GM19455 (cell line): Measurements from ENCODE around the gene CCDC148.

Experiments
- ATAC-seq: cut with Tn5 transposase; IDR thresholded peaks from one replicate; pipeline ENCODE4 v1.9.1; 2021; ENCODE audit not compliant: unreplicated experiment

CCDC148 gene

DNA sequence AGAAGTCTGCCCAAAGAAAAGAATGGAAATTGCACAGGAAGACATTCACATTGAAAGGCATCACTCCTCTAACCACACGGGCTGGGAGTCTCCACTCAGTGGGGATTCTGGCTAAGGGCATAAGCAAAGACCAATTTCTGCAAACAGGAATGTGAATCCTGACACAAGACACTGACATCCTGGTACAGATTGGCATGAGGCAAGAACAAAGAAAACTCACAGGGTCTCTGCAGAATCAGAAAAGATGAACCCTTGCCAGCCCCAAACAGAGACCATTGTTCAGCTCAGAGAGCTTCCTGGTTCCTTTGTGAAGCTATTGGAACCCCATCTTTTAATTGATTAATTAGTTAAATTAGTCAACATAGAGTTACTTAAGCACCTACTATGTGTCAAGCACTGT, 272.6 kb downstream of the CCDC148 start:
- no peak for ATAC-seq

DNA sequence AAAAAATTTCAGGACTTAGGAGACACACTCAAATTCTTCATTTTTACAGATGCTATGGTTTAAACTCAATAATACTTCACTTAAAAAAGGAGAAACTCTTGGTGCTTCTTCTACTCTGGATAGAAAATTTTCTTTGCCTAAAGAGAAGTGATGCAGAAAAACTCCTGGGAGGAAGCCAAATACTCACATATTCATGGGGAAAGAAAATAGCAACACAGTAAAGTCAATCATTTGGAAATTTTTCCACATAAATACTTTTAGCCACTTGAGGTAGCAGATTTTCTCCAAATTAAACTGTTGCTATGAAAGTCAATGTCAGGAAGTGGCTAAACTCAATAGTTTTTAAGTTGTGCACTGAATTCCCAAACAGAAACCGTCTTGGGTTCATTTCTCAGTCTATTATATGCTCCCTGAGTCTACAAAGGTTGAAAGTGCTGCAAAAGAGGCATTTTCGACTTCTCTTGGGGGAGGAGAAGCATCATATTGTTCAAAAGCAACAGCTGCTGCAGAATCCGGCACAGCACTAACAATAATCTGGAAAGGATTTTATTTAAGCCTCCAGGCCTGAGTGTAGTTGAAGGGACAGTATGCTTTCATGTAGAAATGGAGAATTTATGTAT, 273.8 kb downstream of the CCDC148 start:
- no peak for ATAC-seq

DNA sequence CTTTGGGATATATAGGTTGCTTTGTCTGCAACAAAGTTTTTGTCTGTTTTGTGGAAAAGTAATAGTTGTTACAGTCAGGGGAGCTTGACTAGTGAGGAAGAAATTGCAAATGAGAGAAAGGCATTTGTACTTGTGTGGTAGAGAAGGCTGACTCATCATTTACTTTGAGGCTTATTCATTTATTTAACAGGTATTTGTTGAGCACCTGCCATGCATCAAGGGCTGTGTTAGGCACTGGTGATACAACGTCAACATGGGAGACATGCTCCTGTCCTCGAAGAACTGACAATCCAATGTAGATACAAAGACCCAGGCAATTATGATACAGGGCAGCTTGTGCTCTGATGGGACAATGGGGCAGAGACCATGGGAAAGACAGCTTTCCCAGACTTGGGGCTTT, 275.4 kb downstream of the CCDC148 start:
- no peak for ATAC-seq

DNA sequence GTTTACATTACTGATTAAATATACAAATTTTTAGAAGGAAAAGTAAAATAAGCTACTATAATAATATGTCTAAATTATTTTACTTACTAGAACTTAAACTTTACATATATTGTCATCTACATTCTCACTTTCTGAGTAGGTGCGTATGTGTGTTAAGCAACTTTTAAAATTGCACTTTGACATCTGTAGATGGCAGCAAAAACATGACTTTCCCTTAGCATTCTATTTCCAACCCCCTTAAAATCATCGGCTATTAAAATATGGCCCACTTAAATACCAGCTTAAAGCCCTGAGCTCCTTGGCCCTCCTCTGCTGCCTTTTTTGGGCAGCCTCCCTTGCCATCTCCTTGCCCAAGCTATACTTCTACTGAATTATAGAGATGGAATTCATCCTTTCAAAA, 276.9 kb downstream of the CCDC148 start:
- no peak for ATAC-seq

DNA sequence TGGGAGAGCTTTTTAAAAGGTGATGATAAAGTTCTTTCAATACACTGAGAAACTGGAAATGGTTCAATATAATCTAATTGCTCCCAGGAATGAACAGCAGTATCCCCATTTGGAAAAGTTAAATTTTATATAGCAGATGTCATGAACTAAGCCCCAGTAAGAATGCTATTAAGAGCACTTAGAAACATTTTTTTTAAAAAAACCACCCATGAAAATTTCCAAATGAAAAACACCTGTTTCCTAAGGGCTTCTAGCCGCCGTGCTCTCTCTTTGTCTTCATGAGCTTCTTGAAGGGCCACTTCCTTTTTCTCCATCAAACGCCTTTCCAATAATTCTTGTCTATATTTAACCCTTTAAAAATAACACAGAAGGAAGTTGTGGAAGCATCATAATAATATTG, 277.9 kb downstream of the CCDC148 start:
- ATAC-seq = no peak

DNA sequence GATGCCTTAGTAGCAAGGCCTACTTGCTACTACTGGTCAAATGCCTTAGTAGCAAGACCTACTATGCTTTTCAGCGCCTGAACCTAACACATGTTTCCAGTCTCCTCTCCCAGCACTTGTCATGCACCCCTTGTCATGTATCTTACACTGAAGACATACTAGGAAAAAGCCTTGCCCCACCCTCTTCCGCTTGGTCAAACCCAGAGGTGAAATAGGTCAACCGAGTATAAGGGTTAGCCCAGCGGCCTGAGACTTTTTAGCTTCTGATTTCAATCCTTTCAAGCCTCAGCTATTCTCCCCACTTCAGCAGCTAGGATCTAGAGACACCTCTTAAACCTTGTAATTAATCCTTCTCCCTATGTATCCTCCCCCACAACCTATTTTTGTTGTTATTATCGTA, 281.6 kb downstream of the CCDC148 start:
- ATAC-seq = no peak

DNA sequence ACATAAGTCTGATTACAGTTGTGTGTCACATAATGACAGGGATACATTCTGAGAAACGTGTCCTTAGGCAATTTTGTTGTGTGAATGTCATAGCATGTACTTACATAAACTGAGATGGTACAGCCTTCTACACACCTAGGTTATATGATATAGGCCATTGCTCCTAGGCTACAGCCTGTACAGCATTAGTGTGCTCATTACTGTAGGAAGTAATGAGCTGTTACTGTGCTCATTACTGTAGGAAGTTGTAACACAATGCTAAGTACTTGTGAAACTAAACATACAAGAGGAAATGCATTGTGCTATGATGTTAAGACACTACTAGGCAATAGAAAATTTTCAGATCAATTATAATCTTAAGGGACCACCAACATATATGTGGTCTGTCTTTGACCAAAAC, 282.1 kb downstream of the CCDC148 start:
- no peak for ATAC-seq

DNA sequence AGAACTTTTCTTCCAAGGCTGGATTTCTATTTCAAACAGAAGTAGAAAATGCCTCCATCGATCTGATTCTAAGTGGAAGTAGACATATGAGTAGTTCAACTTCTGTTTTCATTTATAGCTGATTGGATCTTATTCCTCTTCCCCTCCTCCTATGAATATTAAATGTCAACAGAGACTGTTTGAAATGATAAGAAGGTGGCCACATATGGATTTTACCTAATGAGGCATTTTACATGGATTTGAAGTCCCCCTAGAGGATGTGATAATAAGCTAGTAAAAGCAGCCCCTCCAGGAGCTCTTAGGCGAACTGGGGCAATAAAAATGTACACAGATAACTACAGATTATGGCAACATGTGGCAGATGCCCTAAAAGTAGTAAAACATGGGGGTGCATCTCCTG, 283.8 kb downstream of the CCDC148 start:
- ATAC-seq = no peak

DNA sequence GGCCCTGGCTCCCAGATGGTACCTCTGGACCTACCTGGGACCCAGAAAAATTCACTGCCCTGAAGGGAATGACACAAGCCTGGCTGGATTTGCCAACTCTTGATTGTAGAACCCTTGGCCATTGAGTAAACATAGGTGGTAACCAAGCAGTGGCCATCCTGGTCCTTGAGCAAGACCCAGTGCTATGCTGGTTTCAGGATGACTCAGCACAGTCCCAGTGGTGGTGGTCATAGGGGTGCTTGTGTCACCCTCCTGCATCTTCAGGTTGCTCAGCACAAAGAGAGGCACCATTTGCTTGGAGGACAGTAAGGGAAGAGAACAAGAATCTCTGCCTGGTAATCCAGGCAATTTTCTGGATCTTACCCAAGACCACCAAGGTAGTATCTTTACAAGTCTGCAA, 302.0 kb downstream of the CCDC148 start:
- ATAC-seq = no peak

DNA sequence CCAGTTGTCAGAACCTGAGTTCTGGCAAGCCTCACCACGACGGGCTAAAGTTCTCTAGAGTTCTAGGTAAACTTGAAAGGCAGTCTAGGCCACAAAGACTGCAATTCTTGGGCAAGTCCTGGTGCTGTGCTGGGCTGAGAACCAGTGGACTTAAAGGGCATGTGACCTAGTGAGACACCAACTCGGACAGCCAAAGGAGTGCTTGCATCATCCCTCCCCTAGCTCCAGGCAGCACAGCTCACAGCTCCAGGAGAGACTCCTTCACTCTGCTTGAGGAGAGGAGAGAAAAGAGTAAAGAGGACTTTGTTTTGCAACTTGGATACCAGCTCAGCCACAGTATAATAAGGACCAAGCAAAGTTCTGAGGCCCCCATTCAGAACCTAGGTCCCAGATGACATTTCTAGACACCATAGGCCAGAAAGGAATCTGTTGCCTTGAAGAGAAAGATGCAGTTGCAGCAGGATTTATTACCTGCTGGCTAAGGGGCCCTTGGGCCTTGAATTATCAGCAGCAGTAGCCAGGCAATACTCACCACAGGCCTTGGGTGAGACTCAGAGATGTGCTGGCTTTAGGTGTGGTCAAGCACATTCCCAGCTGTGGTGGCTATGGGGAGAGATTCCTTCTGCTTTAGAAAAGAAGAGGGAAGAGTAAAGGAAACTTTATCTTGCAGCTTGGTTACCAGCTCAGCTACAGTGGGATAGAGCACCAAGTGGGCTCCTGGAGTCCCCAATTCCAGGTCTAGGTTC, 303.1 kb downstream of the CCDC148 start:
- no peak for ATAC-seq

DNA sequence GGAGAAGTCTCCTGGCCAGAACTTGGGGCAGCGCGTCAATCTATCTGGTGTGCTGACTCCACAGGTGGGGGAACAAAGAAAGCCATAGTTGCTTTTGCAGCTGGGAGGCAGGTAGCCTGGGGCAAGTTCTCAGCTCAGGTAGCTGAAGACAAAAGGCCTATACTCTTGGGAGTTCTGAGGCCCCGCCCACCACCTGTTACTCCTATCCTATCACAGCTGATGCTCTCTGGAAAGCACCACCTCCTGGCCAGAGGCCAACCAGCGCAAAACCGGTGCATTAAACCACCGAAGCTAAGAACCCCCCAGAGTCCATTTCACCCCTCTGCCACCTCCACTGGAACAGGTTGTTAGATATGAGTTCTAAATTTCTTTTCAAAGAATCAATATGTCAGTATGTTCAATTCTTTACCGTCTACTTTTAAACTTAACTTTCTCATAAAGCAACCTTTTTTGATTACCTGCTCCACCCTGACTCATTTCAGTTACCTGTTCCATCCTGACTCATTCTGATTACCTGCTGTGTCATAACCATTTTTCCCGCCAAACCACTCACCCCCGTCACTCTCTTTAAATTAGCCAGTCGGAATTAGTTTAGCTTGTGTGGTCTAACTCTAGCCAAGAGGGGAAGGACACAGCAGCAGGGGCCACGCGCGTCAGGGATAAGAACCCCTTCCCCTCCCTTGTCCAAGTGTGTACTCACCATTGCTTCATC, 311.5 kb downstream of the CCDC148 start:
- ATAC-seq = no peak

DNA sequence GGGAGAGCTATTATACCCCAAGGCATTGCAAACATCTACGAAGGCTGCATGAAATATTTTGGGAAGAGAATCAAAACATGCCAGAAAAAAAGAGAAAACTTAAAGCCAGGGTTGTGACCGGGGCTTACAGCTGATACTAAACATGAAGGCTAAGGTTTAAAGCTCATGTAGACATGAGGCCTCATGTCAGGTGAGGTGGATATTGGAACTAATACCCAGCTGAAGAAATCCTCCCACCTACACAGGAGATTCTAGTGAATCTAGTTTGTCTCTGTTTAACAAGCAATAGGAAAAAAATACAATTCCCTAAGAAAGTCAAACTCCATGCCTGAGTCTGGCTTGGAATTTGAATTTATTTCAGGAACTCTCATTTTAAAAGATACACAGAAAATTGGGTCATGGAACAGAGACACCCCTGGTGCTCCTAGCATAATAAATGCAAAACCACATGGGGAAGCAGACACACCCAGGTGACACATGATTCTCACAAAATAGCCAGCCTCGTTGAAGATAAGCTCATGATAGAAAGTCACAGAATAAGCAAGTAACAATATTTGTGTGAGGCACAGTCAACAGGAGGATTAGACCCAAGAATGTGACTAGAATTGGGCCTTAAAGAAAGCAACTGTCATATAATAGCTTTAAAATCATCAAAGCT, 312.7 kb downstream of the CCDC148 start:
- ATAC-seq = no peak

DNA sequence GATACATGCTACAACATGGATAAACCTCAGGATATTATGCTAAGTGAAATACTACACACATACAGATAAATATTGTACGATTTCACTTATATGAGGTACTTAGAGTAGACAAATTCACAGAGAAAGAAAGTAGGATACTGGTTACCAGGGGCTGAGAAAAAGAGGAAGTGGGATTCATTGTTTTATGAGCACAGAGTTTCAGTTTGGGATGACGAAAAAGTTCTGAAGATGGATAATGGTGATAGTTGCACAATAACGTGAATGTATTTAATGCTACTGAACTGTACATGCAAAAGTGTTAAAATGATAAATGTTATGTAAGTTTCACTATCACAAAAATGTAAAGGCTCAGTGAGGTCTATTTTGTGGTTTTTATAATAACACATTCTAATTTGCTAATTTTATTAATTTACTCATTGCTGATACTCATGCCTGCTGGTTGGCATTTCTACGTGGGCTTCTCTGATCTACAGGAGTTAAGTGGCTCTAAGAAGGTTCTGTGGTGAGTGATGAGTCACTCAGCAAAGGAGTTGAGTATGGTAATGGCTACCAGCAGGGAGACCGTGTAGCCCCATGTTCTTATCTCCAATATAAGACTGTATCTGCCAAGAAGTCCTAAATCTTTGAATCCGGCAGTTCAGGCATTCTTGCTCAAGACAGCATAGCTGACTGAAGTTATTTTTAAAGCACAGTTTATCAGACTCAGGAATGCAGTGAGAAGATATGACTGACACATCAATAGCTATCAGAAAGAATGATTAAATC, 313.8 kb downstream of the CCDC148 start:
- ATAC-seq = no peak

DNA sequence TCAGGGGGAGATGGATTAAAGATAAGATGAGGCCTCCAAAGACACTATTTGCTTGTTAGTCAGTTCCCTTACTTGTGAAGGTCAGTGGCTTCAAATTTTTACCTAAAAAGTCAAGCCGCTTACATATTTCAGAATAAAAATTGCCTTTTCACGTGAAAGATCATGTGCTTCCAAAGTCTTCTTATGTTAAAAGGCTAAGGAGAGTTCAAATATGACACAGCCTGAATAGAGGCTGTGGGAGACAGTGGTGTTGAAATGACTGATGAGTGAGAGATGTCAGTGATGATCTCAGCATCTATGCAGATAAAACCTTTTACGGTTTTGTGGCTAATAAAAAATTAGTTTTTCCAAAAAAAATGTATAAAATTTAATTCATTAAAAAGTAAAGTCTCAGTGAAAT, 314.4 kb downstream of the CCDC148 start:
- ATAC-seq = no peak

DNA sequence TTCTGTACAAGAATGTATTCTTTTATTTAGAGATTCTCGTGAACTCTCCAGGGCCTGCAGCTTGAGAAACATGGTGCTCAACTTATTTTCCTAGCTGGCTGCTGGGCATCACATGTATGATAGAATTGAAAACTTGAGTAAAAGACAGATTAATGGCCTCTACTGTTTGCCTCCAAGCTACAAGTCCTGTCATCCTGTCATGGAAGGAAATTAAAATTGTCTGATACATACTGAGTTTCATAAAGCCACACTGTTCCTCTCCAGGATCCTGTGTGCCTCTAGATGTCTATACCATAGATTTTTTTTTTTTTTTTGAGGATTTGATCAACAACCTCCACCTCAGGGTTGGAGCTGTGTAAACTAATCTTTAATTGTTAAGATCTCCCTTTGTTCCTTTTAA, 316.4 kb downstream of the CCDC148 start:
- ATAC-seq = no peak

DNA sequence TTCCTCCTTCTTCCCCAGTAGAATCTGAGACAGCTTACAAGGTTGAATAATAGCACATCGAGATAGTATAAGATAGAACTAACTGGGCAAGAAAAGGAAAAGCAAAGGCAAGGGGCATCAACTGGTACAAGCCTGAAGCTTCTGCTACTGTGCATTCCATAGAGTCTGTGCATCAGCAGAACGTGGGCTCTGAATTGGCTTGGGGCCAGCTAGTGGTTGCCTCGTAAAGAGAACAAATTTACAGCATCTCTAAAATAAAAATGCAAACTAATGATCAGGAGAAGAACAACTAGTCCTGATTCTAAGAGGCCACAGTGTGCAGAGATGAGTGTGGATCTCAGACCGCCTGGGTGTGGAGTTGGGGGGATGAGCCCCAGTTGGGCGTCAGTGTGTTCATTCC, 318.3 kb downstream of the CCDC148 start:
- ATAC-seq = no peak

DNA sequence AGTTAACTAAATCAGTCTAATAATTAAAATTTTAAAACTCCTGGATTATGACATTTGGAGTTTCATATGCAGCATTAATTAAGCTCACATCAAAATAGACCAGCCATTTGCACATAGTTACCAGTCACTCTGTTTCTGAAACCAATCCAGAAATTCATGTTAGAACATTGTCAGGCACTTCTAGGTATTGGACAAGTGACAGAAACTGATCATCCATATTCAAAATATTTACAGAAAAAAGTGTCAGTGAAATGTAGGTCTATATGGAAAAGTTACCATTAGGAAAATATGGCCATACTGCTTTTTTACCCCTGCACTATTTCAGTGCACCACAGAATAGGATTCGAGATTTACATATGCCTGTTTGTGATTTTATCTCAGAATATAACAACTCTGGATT, 321.5 kb downstream of the CCDC148 start:
- no peak for ATAC-seq

DNA sequence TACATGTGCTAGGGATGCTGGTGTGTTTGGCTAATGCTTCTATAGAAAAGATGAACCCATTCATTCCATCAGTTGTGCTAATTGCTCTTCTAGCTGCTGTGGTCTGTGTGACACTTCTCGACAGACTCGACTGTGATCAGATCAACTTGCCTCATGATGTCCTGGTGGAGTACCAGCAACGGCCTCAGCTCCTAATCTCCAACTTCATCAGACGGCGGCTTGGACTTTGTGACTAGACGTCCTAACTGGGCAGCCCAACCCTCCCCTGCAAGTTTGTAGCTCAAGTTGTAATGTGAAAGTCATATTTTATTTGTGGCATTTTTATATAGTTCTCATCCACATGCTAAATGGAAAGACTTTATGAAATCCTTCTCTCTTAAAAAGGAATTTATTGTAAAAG, 321.9 kb downstream of the CCDC148 start:
- ATAC-seq = no peak

DNA sequence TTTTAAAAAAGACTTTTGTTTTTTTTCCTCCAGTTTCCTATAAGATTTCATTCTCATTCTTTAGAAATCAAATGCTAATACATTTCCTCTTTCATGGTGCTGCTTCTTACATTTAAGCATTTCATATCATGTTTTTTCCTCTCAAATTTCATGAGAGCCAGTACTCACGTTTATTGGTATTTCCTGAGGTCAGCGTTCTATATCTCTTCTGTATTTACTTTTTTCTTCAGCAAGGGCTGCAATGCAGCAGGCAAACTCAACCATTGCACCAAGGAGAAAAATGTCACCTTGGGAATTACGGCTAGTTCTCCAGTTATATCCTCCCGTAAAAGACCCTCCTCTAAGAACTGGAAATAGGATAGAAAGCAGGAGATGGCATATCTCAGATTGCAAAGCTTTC, 322.5 kb downstream of the CCDC148 start:
- ATAC-seq = no peak

DNA sequence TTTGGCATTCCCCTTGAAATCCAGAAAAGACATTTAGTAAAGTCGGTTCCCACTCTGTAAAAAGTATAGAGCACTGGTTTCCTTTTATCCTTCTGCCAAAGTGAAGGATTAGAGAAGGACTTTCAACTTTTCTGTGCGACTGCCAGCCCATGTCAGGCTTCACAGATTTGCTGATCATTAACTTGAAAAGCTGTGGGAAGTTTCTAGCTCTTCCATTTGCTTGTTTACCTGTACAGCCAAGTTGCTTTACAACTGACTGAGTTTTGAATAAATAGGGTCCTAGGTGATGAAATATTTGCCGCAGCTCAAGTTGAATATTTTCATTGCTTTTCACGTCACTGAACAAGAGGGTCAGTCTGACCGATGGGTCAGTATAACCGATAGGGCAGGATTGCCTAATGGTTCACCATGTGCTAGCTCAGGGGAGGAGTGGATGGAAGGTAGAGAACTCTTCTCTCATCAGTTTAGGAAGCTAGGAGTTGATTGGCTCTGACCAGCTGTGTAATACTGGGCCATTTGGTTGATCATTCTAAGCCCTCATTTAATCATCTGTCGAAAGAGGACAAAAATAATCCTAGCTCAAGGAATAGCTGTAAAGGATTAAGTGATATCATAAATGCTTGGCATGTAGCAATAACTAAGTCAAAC, 324.5 kb downstream of the CCDC148 start:
- ATAC-seq = no peak

DNA sequence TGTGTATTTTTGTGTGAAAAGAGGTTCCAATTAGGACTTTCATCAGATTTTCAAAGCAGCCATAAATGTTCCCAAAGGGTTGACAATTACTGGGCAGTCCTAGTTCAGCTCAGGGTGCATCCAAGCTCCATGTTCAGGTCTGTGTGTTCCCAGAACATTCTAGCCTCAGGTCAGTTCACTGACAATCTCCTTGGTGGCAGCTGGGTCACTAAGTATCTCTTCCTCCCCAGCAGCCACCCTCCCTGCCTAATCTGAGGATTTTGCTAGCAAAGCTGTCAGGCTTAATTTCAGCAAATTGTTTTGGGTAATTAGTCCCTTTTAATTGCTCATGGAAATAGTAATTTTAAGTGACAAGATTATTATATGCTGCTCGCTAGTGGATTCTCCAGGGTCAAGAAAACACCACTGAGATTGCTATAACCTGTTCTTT, 325.1 kb downstream of the CCDC148 start:
- ATAC-seq = no peak
